Endodermal cell (in vitro differentiated cells): Measurements from ENCODE around the gene RPL10A. TPM values are rescaled to one million over a fixed set of nuclear protein-coding genes. Genes with fewer than 3 reads are reported as not detected.

ENCODE experiments used
- DNase-seq: peaks from one replicate; pipeline ENCODE4 v3.0.0-alpha.2; 2017
- H3K27ac ChIP-seq: 2 replicates; pipeline ENCODE4 v1.5.1; 2013; ENCODE audit warnings: mild to moderate bottlenecking, low read depth, low read length, moderate library complexity
- H3K27me3 ChIP-seq: 2 replicates; pipeline ENCODE4 v1.6.1; 2013; ENCODE audit warnings: mild to moderate bottlenecking, low read length, moderate library complexity; ENCODE audit not compliant: insufficient read depth, control insufficient read depth, poor library complexity, severe bottlenecking
- H3K36me3 ChIP-seq: 2 replicates; pipeline ENCODE4 v1.7.0; 2013; ENCODE audit warnings: mild to moderate bottlenecking, low read length, moderate library complexity; ENCODE audit not compliant: control insufficient read depth, insufficient read depth
- H3K4me1 ChIP-seq: one replicate; pipeline ENCODE4 v1.7.0; 2013; ENCODE audit warnings: low read length; ENCODE audit not compliant: control insufficient read depth, insufficient read depth
- H3K4me3 ChIP-seq: 2 replicates; pipeline ENCODE4 v1.5.1; 2013; ENCODE audit warnings: mild to moderate bottlenecking, low read length, moderate library complexity
- H3K9ac ChIP-seq: 2 replicates; pipeline ENCODE4 v1.6.1; 2013; ENCODE audit warnings: mild to moderate bottlenecking, low read length, moderate library complexity; ENCODE audit not compliant: poor library complexity, severe bottlenecking; ENCODE audit errors: extremely low read depth
- H3K9me3 ChIP-seq: 2 replicates; pipeline ENCODE4 v1.6.1; 2013; ENCODE audit warnings: mild to moderate bottlenecking, low read length, moderate library complexity; ENCODE audit not compliant: control insufficient read depth
- H3K27ac Mint-ChIP-seq: 2 replicates; pipeline ENCODE4 v1.8.0; 2020; ENCODE audit warnings: mixed read lengths
- H3K27me3 Mint-ChIP-seq: 2 replicates; pipeline ENCODE4 v1.8.0; 2021; ENCODE audit warnings: mild to moderate bottlenecking, mixed read lengths; ENCODE audit not compliant: insufficient read depth
- H3K36me3 Mint-ChIP-seq: 2 replicates; pipeline ENCODE4 v1.8.0; 2020; ENCODE audit warnings: low read depth, mixed read lengths
- H3K4me1 Mint-ChIP-seq: 2 replicates; pipeline ENCODE4 v1.8.0; 2020; ENCODE audit warnings: mixed read lengths
- H3K4me3 Mint-ChIP-seq: 2 replicates; pipeline ENCODE4 v1.8.0; 2020; ENCODE audit warnings: mild to moderate bottlenecking, moderate library complexity, mixed read lengths
- H3K9me3 Mint-ChIP-seq: 2 replicates; pipeline ENCODE4 v1.8.0; 2020; ENCODE audit warnings: mild to moderate bottlenecking, mixed read lengths
- WGBS, 2 experiments: methylation state at CpG; one replicate each; pipeline versions ENCODE4 v1.1.5 to v1.1.7; 2013; ENCODE audit warnings: missing lambda C conversion rate in 2 of 2, mixed read lengths in 1 of 2; ENCODE audit not compliant: insufficient coverage in 1 of 2, insufficient read length in 1 of 2; 5-methylcytosine and 5-hydroxymethylcytosine counted together
- total RNA-seq, 2 donors: library from RNA; stranded (reverse); fragmentation: NEBNext Ultra II Directional in 1 of 2; extraction: Animal tissue kit (Norgen Biotek cat#: 25700) in 1 of 2; gene quantifications; 2 replicates in 1 of 2; 3 replicates in 1 of 2; pipeline ENCODE4 v1.2.1, GENCODE V29; 2021
- TF ChIP-seq, protein P1 (sequence below): fragments of 200-600 bp; sonication (generic); conservative IDR thresholded peaks from 2 replicates; pipeline ENCODE4 v1.5.0; 2021; ENCODE audit warnings: antibody characterized with exemption, mild to moderate bottlenecking

RPL10A gene
- total RNA-seq, 2 donors from 2014 or later, result 1,411 to 1,652 TPM

DNA sequence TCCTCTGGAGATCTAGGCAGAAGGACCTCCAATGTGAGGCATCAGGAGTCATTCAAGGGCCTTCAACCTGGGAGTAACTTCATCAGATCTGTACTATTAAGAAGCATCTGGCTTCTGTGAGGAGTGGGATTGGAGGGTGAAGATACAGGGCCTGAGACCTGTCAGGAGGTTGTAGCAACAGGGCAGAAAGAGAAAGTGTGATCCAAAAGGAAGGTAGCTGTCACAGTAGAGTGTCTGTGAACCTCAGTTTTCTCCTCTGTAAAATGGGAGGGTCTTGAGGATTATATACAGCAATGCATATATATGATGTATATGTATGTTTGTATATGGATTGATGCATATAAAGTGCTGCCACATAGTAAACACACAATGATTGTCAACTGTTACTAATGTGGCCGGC lies 2.6 kb upstream of the RPL10A start:
- peaks cover 51% of the 10 kb centered on the region for H3K36me3 ChIP-seq
- no peak overlapping the region for H3K4me3 Mint-ChIP-seq
- H3K27ac ChIP-seq, result no peak overlapping the region
- TF ChIP-seq, protein P1, sequence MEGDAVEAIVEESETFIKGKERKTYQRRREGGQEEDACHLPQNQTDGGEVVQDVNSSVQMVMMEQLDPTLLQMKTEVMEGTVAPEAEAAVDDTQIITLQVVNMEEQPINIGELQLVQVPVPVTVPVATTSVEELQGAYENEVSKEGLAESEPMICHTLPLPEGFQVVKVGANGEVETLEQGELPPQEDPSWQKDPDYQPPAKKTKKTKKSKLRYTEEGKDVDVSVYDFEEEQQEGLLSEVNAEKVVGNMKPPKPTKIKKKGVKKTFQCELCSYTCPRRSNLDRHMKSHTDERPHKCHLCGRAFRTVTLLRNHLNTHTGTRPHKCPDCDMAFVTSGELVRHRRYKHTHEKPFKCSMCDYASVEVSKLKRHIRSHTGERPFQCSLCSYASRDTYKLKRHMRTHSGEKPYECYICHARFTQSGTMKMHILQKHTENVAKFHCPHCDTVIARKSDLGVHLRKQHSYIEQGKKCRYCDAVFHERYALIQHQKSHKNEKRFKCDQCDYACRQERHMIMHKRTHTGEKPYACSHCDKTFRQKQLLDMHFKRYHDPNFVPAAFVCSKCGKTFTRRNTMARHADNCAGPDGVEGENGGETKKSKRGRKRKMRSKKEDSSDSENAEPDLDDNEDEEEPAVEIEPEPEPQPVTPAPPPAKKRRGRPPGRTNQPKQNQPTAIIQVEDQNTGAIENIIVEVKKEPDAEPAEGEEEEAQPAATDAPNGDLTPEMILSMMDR, result no peak
- no peak overlapping the region for H3K9ac ChIP-seq
- no peak for DNase-seq
- WGBS, 2 experiments, result 95 to 100% methylated on average over 1 of the region's 1 CpG
- H3K36me3 Mint-ChIP-seq, result peaks cover 60% of the 10 kb centered on the region
- H3K27me3 ChIP-seq, result no peaks in the 10 kb centered on the region
- H3K4me3 ChIP-seq, result no peak overlapping the region
- no peaks in the 10 kb centered on the region for H3K27me3 Mint-ChIP-seq
- H3K9me3 Mint-ChIP-seq, result no peaks in the 10 kb centered on the region
- no peak overlapping the region for H3K27ac Mint-ChIP-seq
- H3K4me1 ChIP-seq, result peaks cover 3% of the 10 kb centered on the region
- H3K9me3 ChIP-seq, result no peaks in the 10 kb centered on the region
- H3K4me1 Mint-ChIP-seq, result peaks cover 13% of the 10 kb centered on the region

DNA sequence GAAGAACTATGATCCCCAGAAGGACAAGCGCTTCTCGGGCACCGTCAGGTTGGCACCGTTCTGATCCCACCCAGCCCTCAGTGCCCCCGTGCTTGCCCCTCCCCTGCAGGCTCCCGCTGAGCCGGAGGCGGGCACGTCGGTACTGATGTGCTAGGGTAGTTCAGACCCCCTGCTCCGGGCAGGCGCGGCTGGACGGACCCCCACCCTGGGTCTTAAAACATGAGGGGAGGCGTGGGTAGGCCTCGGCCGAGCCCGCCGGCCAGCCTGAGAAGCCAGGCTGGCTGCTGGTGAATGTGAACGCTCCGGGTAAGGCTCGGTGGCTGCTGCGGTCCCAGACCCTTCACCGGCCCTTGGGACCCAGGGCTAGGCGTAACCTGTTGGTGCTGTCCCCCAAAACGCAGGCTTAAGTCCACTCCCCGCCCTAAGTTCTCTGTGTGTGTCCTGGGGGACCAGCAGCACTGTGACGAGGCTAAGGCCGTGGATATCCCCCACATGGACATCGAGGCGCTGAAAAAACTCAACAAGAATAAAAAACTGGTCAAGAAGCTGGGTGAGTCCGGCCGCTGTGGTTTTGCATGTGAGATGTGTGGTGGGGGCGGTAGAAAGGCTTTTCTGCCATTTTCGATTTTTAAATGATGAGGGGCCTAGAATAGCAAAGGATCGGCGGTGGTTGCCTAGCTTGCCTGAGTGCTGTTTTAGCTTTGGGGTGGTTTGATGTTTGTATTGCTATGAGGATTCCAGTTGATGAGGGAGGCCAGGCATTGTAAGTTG lies 964 bp downstream of the RPL10A start:
- H3K9me3 Mint-ChIP-seq, result no peaks in the 10 kb centered on the region
- peak overlapping the region; percentile 99 for H3K4me3 ChIP-seq
- peak overlapping the region; percentile 99 for H3K9ac ChIP-seq
- WGBS, 2 experiments, result 1 to 2% methylated on average over 19 to 37 of the region's 37 CpGs
- peak overlapping the region; percentile 96 for H3K4me3 Mint-ChIP-seq
- no peaks in the 10 kb centered on the region for H3K27me3 ChIP-seq
- DNase-seq, result peak; percentile 68
- no peaks in the 10 kb centered on the region for H3K9me3 ChIP-seq
- H3K36me3 ChIP-seq, result peaks cover 61% of the 10 kb centered on the region
- peak overlapping the region; percentile 99 for H3K27ac Mint-ChIP-seq
- H3K36me3 Mint-ChIP-seq, result peaks cover 59% of the 10 kb centered on the region
- peak overlapping the region; percentile 97 for H3K27ac ChIP-seq
- TF ChIP-seq, protein P1, result no peak
- H3K4me1 Mint-ChIP-seq, result peaks cover 18% of the 10 kb centered on the region
- H3K4me1 ChIP-seq, result peaks cover 3% of the 10 kb centered on the region
- no peaks in the 10 kb centered on the region for H3K27me3 Mint-ChIP-seq

DNA sequence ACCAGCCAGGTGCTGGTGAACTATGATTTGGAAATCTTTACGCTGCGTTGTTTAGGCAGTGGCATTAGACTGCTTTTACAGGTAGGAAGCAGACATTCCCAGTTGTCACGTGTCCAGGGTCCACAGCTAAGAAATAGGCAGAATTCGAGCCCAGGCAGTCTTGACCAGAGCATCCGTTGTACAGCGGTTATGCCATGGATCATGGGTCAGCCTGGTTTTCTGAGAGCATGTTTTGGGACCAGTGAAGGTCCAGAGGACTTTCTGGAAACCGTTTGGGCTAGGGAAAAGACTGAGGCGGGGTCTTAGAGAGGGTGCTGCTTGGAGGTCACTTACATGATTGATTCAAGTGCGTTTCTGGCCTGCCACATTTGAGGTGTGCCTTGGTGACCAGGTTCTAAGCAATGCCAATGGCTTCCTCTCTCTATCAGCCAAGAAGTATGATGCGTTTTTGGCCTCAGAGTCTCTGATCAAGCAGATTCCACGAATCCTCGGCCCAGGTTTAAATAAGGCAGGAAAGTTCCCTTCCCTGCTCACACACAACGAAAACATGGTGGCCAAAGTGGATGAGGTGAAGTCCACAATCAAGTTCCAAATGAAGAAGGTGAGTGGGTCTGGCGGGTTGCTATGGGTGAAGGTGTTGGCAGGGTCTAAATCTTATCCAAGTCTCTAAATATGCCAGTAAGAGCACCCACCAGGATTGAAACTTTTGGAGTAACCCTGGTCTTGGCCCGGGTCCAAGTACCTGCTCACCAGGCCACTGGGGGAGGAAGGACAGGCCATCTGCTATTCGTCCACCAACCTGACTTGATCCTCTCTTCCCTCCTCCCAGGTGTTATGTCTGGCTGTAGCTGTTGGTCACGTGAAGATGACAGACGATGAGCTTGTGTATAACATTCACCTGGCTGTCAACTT lies 1.8 kb downstream of the RPL10A start:
- TF ChIP-seq, protein P1, result no peak
- no peak overlapping the region for H3K27ac ChIP-seq
- peak; percentile 51 for DNase-seq
- peaks cover 3% of the 10 kb centered on the region for H3K4me1 ChIP-seq
- peak overlapping the region; percentile 99 for H3K27ac Mint-ChIP-seq
- peaks cover 61% of the 10 kb centered on the region for H3K36me3 ChIP-seq
- H3K36me3 Mint-ChIP-seq, result peaks cover 57% of the 10 kb centered on the region
- H3K4me3 ChIP-seq, result peak overlapping the region; percentile 99
- no peaks in the 10 kb centered on the region for H3K27me3 Mint-ChIP-seq
- H3K4me1 Mint-ChIP-seq, result peaks cover 18% of the 10 kb centered on the region
- H3K27me3 ChIP-seq, result no peaks in the 10 kb centered on the region
- H3K9me3 ChIP-seq, result no peaks in the 10 kb centered on the region
- no peaks in the 10 kb centered on the region for H3K9me3 Mint-ChIP-seq
- H3K4me3 Mint-ChIP-seq, result peak overlapping the region; percentile 96
- 29 to 37% methylated on average over 14 to 18 of the region's 18 CpGs for WGBS, 2 experiments
- peak overlapping the region; percentile 99 for H3K9ac ChIP-seq
